ENCODE data around the gene LEKR1. TPM values are rescaled to one million over a fixed set of nuclear protein-coding genes. Genes with fewer than 3 reads are reported as not detected.

LEKR1 gene
- total and polyA plus RNA-seq, 9 of the 15 experiments (the other 6 are each of a cell fraction or from before 2014, with no cell fraction given), result 0.76 to 1.8 (median 1.2) TPM

DNA sequence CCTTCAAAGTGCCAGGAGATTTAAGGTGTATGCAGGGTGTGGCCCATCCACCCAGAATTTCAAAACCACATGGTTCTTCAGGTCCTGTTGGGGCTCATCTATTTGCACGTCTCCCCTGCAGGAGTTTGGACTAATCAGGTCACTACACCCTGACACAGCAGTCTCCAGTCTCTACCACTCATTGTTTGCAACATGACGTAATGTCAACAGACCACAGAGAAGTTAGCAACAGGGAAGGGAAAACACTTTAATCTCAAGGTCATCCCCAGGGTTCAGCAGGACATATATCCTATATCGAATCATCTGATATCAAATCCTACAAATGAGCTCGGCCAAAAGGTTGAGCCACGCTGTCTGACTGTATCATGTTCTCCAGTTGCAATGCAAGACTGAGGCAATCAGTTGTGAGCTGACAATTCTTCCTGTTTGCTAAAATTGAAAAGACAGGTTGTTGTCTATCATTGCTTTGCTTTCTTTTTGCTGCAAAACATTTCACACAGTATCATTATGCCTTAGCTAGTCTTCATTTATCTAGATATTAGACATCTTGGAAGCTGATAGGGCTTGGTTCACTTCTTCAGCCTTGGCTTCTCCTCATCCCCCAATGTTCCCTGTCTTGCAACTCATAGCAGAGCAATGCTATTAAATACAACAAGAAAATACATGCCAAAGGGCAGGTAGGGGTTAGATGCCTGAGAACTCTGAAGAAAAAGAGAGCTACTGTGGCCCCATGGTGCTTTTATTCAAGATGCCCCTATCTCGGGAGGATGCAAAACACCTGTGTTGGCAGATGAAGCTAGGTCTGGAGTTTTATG lies 13.4 kb upstream of the LEKR1 start (continued):
- no peak for TF ChIP-seq NR2C2 (CRISPR knock-in tag; IDR thresholded peaks at IDR 0.05)
- peak; percentile 86 for TF ChIP-seq NR2C2 (tag; IDR thresholded peaks at IDR 0.05)
- no peak for TF ChIP-seq HNRNPL (IDR thresholded peaks at IDR 0.05; ENCODE audit: low read depth, low read length)
- TF ChIP-seq ZNF232 (CRISPR knock-in tag; IDR thresholded peaks at IDR 0.05), result no peak
- TF ChIP-seq ZFP36 (IDR thresholded peaks at IDR 0.05; ENCODE audit: low read depth, low read length, partially characterized antibody), result no peak
- no peak for TF ChIP-seq RBFOX2 (IDR thresholded peaks at IDR 0.05; ENCODE audit: low read depth, low read length)
- no peak for TF ChIP-seq ZNF764 (CRISPR knock-in tag; IDR thresholded peaks at IDR 0.05; ENCODE audit: low read depth)
- TF ChIP-seq, protein P1, sequence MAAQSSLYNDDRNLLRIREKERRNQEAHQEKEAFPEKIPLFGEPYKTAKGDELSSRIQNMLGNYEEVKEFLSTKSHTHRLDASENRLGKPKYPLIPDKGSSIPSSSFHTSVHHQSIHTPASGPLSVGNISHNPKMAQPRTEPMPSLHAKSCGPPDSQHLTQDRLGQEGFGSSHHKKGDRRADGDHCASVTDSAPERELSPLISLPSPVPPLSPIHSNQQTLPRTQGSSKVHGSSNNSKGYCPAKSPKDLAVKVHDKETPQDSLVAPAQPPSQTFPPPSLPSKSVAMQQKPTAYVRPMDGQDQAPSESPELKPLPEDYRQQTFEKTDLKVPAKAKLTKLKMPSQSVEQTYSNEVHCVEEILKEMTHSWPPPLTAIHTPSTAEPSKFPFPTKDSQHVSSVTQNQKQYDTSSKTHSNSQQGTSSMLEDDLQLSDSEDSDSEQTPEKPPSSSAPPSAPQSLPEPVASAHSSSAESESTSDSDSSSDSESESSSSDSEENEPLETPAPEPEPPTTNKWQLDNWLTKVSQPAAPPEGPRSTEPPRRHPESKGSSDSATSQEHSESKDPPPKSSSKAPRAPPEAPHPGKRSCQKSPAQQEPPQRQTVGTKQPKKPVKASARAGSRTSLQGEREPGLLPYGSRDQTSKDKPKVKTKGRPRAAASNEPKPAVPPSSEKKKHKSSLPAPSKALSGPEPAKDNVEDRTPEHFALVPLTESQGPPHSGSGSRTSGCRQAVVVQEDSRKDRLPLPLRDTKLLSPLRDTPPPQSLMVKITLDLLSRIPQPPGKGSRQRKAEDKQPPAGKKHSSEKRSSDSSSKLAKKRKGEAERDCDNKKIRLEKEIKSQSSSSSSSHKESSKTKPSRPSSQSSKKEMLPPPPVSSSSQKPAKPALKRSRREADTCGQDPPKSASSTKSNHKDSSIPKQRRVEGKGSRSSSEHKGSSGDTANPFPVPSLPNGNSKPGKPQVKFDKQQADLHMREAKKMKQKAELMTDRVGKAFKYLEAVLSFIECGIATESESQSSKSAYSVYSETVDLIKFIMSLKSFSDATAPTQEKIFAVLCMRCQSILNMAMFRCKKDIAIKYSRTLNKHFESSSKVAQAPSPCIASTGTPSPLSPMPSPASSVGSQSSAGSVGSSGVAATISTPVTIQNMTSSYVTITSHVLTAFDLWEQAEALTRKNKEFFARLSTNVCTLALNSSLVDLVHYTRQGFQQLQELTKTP (IDR thresholded peaks at IDR 0.05; ENCODE audit: low read depth in 1 of 2, partially characterized antibody in 2 of 2), result peak; percentile 30 to 38
- peak; percentile 61 to 71; a peak in 2 of 4 replicates for TF ChIP-seq TRIM24 (IDR thresholded peaks at IDR 0.05)
- no peak for TF ChIP-seq ZMIZ1 (IDR thresholded peaks at IDR 0.05; ENCODE audit: low read depth in 2 of 2, low read length in 2 of 2)
- no peak for TF ChIP-seq ZNF76 (CRISPR knock-in tag; IDR thresholded peaks at IDR 0.05; ENCODE audit: borderline replicate concordance)
- no peak for TF ChIP-seq HOMEZ (CRISPR knock-in tag; IDR thresholded peaks at IDR 0.05)
- TF ChIP-seq RFX5 (IDR thresholded peaks at IDR 0.05; ENCODE audit: low read depth, low read length), result no peak
- no peak for TF ChIP-seq WHSC1 (IDR thresholded peaks at IDR 0.05; ENCODE audit: low read length)
- 0 out of 2 replicates have a peak, but pooled peaks have one; percentile 17 for TF ChIP-seq ZBTB9 (CRISPR knock-in tag; IDR thresholded peaks at IDR 0.05)
- no peak for TF ChIP-seq ZNF384 (IDR thresholded peaks at IDR 0.05; ENCODE audit: low read depth, low read length)
- no peak for TF ChIP-seq MTA2 (IDR thresholded peaks at IDR 0.05; ENCODE audit: low read depth)

Measured in K562 (cell line).